HUES6 (cell line): ENCODE measurements around the gene PELI1.

Experiments used
- H3K27ac ChIP-seq: 2 replicates; pipeline ENCODE4 v1.7.0; 2013; ENCODE audit warnings: low read depth, mild to moderate bottlenecking, low read length, inconsistent platforms
- H3K27me3 ChIP-seq: 2 replicates; pipeline ENCODE4 v1.6.1; 2013; ENCODE audit warnings: low read length; ENCODE audit not compliant: control insufficient read depth, insufficient read depth
- H3K36me3 ChIP-seq: 2 replicates; pipeline ENCODE4 v1.6.1; 2013; ENCODE audit warnings: low read length; ENCODE audit not compliant: control insufficient read depth, insufficient read depth
- H3K4me1 ChIP-seq: 2 replicates; pipeline ENCODE4 v1.6.1; 2013; ENCODE audit warnings: low read length; ENCODE audit not compliant: control insufficient read depth, insufficient read depth
- H3K4me3 ChIP-seq: 2 replicates; pipeline ENCODE4 v1.5.1; 2013; ENCODE audit warnings: low read depth, low read length
- H3K9ac ChIP-seq: one replicate; pipeline ENCODE4 v1.6.1; 2013; ENCODE audit warnings: mild to moderate bottlenecking, low read length
- H3K9me3 ChIP-seq: 2 replicates; pipeline ENCODE4 v1.6.1; 2013; ENCODE audit warnings: low read depth, low read length; ENCODE audit not compliant: control insufficient read depth, insufficient read depth

Gene PELI1

GRCh38 chr2:64144057-64145013, at the start of gene PELI1:
Gene PELI1, minus strand, starts transcription at chr2:64144420. Its CDS starts 36,110 bp downstream, at chr2:64108310.
- peak within 1 kb of the TSS; percentile 92 for H3K9ac ChIP-seq
- no peaks in the 10 kb centered on the region for H3K36me3 ChIP-seq
- peak within 1 kb of the TSS; percentile 66; the same call in 1 of the 2 replicates for H3K27ac ChIP-seq
- H3K4me1 ChIP-seq: peaks cover 36% of the 10 kb centered on the region
- peak within 1 kb of the TSS; percentile 76 for H3K4me3 ChIP-seq
- H3K9me3 ChIP-seq: no peaks in the 10 kb centered on the region
- H3K27me3 ChIP-seq: no peaks in the 10 kb centered on the region

- Histone ChIP-seq H3K4me1 (peaks cover 22% of the 10 kb centered on the region), H3K36me3 (no peaks in the 10 kb centered on the region), H3K9ac (no peak overlapping the region), H3K9me3 (no peaks in the 10 kb centered on the region), H3K27ac (no peak overlapping the region), H3K4me3 (no peak overlapping the region), H3K27me3 (no peaks in the 10 kb centered on the region)
These were observed 49.3 kb upstream of the PELI1 start for GRCh38 chr2:64193491-64193890.

- Histone ChIP-seq H3K27me3 (no peaks in the 10 kb centered on the region), H3K9me3 (no peaks in the 10 kb centered on the region), H3K36me3 (no peaks in the 10 kb centered on the region), H3K4me3 (no peak overlapping the region), H3K9ac (no peak overlapping the region), H3K27ac (no peak overlapping the region), H3K4me1 (peaks cover 25% of the 10 kb centered on the region)
These were observed 48.5 kb upstream of the PELI1 start for GRCh38 chr2:64192664-64193105.

GRCh38 chr2:64192125-64192479, 47.9 kb upstream of the PELI1 start:
- H3K9me3 ChIP-seq: no peaks in the 10 kb centered on the region
- peaks cover 31% of the 10 kb centered on the region for H3K4me1 ChIP-seq
- H3K9ac ChIP-seq: no peak overlapping the region
- no peak overlapping the region for H3K27ac ChIP-seq
- no peaks in the 10 kb centered on the region for H3K27me3 ChIP-seq
- H3K4me3 ChIP-seq: no peak overlapping the region
- H3K36me3 ChIP-seq: no peaks in the 10 kb centered on the region

- Histone ChIP-seq H3K4me3 (no peak overlapping the region), H3K9ac (no peak overlapping the region), H3K36me3 (no peaks in the 10 kb centered on the region), H3K27me3 (no peaks in the 10 kb centered on the region), H3K4me1 (peaks cover 36% of the 10 kb centered on the region), H3K9me3 (no peaks in the 10 kb centered on the region), H3K27ac (no peak overlapping the region)
These were observed 45.4 kb upstream of the PELI1 start for GRCh38 chr2:64189586-64189985.

- H3K27ac ChIP-seq: no peak overlapping the region
- no peak overlapping the region for H3K4me3 ChIP-seq
- no peaks in the 10 kb centered on the region for H3K36me3 ChIP-seq
- H3K4me1 ChIP-seq: peaks cover 36% of the 10 kb centered on the region
- no peaks in the 10 kb centered on the region for H3K9me3 ChIP-seq
- no peaks in the 10 kb centered on the region for H3K27me3 ChIP-seq
- no peak overlapping the region for H3K9ac ChIP-seq
These were observed 44.9 kb upstream of the PELI1 start for GRCh38 chr2:64189167-64189566.

- H3K27ac ChIP-seq: no peak overlapping the region
- no peaks in the 10 kb centered on the region for H3K36me3 ChIP-seq
- H3K27me3 ChIP-seq: no peaks in the 10 kb centered on the region
- H3K9ac ChIP-seq: no peak overlapping the region
- H3K4me1 ChIP-seq: peaks cover 27% of the 10 kb centered on the region
- no peak overlapping the region for H3K4me3 ChIP-seq
- H3K9me3 ChIP-seq: no peaks in the 10 kb centered on the region
These were observed 42.7 kb upstream of the PELI1 start for GRCh38 chr2:64186699-64187605.

GRCh38 chr2:64179582-64180321, 35.5 kb upstream of the PELI1 start:
- H3K36me3 ChIP-seq: no peaks in the 10 kb centered on the region
- no peak overlapping the region for H3K27ac ChIP-seq

GRCh38 chr2:64177315-64177714, 33.1 kb upstream of the PELI1 start:
- no peak overlapping the region for H3K9ac ChIP-seq
- H3K4me1 ChIP-seq: peaks cover 23% of the 10 kb centered on the region
- H3K27ac ChIP-seq: no peak overlapping the region
- no peaks in the 10 kb centered on the region for H3K36me3 ChIP-seq
- H3K27me3 ChIP-seq: no peaks in the 10 kb centered on the region
- no peak overlapping the region for H3K4me3 ChIP-seq
- no peaks in the 10 kb centered on the region for H3K9me3 ChIP-seq

More at GRCh38 chr2:64179582-64180321, 35.5 kb upstream of the PELI1 start:
- no peaks in the 10 kb centered on the region for H3K27me3 ChIP-seq
- H3K9me3 ChIP-seq: no peaks in the 10 kb centered on the region
- no peak overlapping the region for H3K4me3 ChIP-seq
- H3K4me1 ChIP-seq: peaks cover 13% of the 10 kb centered on the region
- no peak overlapping the region for H3K9ac ChIP-seq

- Histone ChIP-seq H3K4me3 (no peak overlapping the region), H3K9ac (no peak overlapping the region), H3K27ac (no peak overlapping the region), H3K9me3 (no peaks in the 10 kb centered on the region), H3K4me1 (peaks cover 30% of the 10 kb centered on the region), H3K27me3 (no peaks in the 10 kb centered on the region), H3K36me3 (no peaks in the 10 kb centered on the region)
These were observed 31.4 kb upstream of the PELI1 start for GRCh38 chr2:64175419-64176197.
